ENCODE data around the gene PITPNC1. TPM values are rescaled to one million over a fixed set of nuclear protein-coding genes. Genes with fewer than 3 reads are reported as not detected.
A peak's percentile ranks its signal among the peaks of the same experiment; 100 is the strongest.

Gene PITPNC1
- total RNA-seq, 1 experiment from 2014 or later, result 20.8 TPM

DNA sequence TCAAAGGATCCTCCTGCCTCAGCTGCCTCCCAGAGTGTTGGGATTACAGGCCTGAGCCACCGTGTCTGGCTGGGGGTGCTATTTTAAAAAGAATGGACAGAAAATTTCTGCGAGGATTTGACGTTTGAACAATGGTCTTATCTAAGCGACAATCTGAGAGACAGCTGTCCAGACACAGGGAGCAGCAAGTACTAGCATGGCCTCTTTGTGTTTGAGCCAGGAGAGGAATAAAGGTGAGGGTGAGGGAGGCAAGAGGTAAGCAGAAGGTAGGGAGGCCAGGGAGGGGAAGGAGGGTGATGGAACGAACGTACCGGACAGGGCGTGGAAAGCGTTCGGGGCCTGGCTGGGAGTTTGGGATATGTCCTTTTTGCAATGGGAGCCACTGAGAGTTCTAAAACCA lies 59.2 kb downstream of the PITPNC1 start:
- DNase-seq (ENCODE audit: low read depth, low spot score) (no peak), ATAC-seq (no peak)
- H3K36me3 ChIP-seq (ENCODE audit: control insufficient read depth, insufficient read depth, low read length), result no peaks in the 10 kb centered on the region
- no peak overlapping the region for H3K27ac ChIP-seq (ENCODE audit: low read length)
- intact Hi-C loops (cut with micrococcal nuclease; ENCODE audit: unreplicated experiment), result no loop called here
- CTCF ChIA-PET, result no interaction called here
- H3K27me3 ChIP-seq (ENCODE audit: control insufficient read depth, insufficient read depth, low read length), result no peaks in the 10 kb centered on the region
- peaks cover 24% of the 10 kb centered on the region for H3K4me1 ChIP-seq (ENCODE audit: control insufficient read depth, insufficient read depth, low read length)
- no TSS peak for BruUV-seq (replicated peaks)
- in situ Hi-C loops (cut with HindIII; ENCODE audit: low pct_unique_long_range_greater_than_20kb, low sequenced_read_pairs), result no loop called here
- no peaks in the 10 kb centered on the region for H3K9me3 ChIP-seq (ENCODE audit: control insufficient read depth, insufficient read depth, low read depth, low read length)
- H3K4me3 ChIP-seq (ENCODE audit: low read depth in 2 of 2, low read length in 2 of 2), result no peak overlapping the region
- TF ChIP-seq TCF7L2 (IDR thresholded peaks at IDR 0.05; ENCODE audit: low read depth, low read length) (no peak), SIN3A (IDR thresholded peaks at IDR 0.05; ENCODE audit: borderline replicate concordance, insufficient read depth, low read depth, low read length) (no peak), POLR2AphosphoS5 (IDR thresholded peaks at IDR 0.05; ENCODE audit: low read depth, low read length) (no peak), CTCF (IDR thresholded peaks at IDR 0.05) (no peak)
- TF ChIP-seq, protein P1, sequence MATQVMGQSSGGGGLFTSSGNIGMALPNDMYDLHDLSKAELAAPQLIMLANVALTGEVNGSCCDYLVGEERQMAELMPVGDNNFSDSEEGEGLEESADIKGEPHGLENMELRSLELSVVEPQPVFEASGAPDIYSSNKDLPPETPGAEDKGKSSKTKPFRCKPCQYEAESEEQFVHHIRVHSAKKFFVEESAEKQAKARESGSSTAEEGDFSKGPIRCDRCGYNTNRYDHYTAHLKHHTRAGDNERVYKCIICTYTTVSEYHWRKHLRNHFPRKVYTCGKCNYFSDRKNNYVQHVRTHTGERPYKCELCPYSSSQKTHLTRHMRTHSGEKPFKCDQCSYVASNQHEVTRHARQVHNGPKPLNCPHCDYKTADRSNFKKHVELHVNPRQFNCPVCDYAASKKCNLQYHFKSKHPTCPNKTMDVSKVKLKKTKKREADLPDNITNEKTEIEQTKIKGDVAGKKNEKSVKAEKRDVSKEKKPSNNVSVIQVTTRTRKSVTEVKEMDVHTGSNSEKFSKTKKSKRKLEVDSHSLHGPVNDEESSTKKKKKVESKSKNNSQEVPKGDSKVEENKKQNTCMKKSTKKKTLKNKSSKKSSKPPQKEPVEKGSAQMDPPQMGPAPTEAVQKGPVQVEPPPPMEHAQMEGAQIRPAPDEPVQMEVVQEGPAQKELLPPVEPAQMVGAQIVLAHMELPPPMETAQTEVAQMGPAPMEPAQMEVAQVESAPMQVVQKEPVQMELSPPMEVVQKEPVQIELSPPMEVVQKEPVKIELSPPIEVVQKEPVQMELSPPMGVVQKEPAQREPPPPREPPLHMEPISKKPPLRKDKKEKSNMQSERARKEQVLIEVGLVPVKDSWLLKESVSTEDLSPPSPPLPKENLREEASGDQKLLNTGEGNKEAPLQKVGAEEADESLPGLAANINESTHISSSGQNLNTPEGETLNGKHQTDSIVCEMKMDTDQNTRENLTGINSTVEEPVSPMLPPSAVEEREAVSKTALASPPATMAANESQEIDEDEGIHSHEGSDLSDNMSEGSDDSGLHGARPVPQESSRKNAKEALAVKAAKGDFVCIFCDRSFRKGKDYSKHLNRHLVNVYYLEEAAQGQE (IDR thresholded peaks at IDR 0.05; ENCODE audit: insufficient read depth in 1 of 2, low read depth in 2 of 2, low read length in 1 of 2), result no peak
- POLR2A ChIA-PET, result no interaction called here

DNA sequence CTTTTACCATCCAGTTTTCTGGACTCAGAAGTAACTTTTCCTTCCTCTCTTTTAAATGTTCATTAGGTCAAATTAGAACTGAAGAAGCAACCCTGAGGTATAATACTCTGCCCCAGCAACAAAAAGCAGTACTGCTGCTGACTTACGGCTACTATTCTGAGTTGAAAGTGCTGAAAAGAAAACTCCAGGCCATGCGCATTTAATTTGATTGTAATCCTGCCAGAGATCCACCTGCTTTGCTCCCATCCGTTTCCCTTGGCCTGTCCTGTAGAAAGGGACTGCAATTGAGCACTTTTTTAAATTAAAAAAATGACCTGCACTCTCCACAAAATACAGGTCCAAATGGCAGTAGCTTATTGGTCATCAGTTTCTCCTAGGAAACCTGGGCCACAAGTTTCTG lies 61.6 kb downstream of the PITPNC1 start:
- in situ Hi-C loops (cut with HindIII; ENCODE audit: low pct_unique_long_range_greater_than_20kb, low sequenced_read_pairs) (no loop called here), intact Hi-C loops (cut with micrococcal nuclease; ENCODE audit: unreplicated experiment) (no loop called here)
- TF ChIP-seq POLR2AphosphoS5 (IDR thresholded peaks at IDR 0.05; ENCODE audit: low read depth, low read length), result no peak
- TF ChIP-seq TCF7L2 (IDR thresholded peaks at IDR 0.05; ENCODE audit: low read depth, low read length), result no peak
- TF ChIP-seq, protein P1 (IDR thresholded peaks at IDR 0.05; ENCODE audit: insufficient read depth in 1 of 2, low read depth in 2 of 2, low read length in 1 of 2), result no peak
- peak overlapping the region; percentile 39 for H3K27ac ChIP-seq (ENCODE audit: low read length)
- H3K27me3 ChIP-seq (ENCODE audit: control insufficient read depth, insufficient read depth, low read length), result no peaks in the 10 kb centered on the region
- H3K4me1 ChIP-seq (ENCODE audit: control insufficient read depth, insufficient read depth, low read length), result peaks cover 25% of the 10 kb centered on the region
- CTCF ChIA-PET, result interaction anchor here (0.7 kb wide), 1 partner anchor 62 kb away, joined by 6 read pairs; no protein-coding TSS in a partner anchor
- POLR2A ChIA-PET, result no interaction called here
- no peaks in the 10 kb centered on the region for H3K36me3 ChIP-seq (ENCODE audit: control insufficient read depth, insufficient read depth, low read length)
- ATAC-seq (no peak), DNase-seq (ENCODE audit: low read depth, low spot score) (no peak)
- H3K9me3 ChIP-seq (ENCODE audit: control insufficient read depth, insufficient read depth, low read depth, low read length), result no peaks in the 10 kb centered on the region
- no peak overlapping the region for H3K4me3 ChIP-seq (ENCODE audit: low read depth in 2 of 2, low read length in 2 of 2)
- no TSS peak for BruUV-seq (replicated peaks)

All from Panc1 (cell line).